KMS-11 (cell line): ENCODE data around the gene LAG3.

Source experiments
- H2AFZ ChIP-seq: fragments of 200-600 bp; sonication (generic); 2 replicates; pipeline ENCODE4 v1.6.1; 2016; ENCODE audit warnings: antibody characterized with exemption, mixed run types, low read depth
- H3K27ac ChIP-seq: fragments of 200-600 bp; sonication (generic); 2 replicates; pipeline ENCODE4 v1.6.1; 2016; ENCODE audit warnings: mild to moderate bottlenecking, mixed run types
- H3K27me3 ChIP-seq: fragments of 200-600 bp; sonication (generic); 2 replicates; pipeline ENCODE4 v1.6.1; 2017; ENCODE audit warnings: mild to moderate bottlenecking, low read depth, mixed run types, moderate library complexity; ENCODE audit not compliant: insufficient read depth
- H3K36me3 ChIP-seq: fragments of 200-600 bp; sonication (generic); 2 replicates; pipeline ENCODE4 v1.6.1; 2017; ENCODE audit warnings: mild to moderate bottlenecking, mixed run types; ENCODE audit not compliant: insufficient read depth
- H3K4me1 ChIP-seq: fragments of 200-600 bp; sonication (generic); 2 replicates; pipeline ENCODE4 v1.6.1; 2016; ENCODE audit warnings: mild to moderate bottlenecking, low read depth, mixed run types; ENCODE audit not compliant: poor library complexity, severe bottlenecking
- H3K4me2 ChIP-seq: fragments of 200-600 bp; sonication (generic); 2 replicates; pipeline ENCODE4 v1.7.0; 2016; ENCODE audit warnings: mild to moderate bottlenecking, mixed run types
- H3K4me3 ChIP-seq: fragments of 200-600 bp; sonication (generic); IDR thresholded peaks from 2 replicates; pipeline ENCODE4 v1.6.1; 2017; ENCODE audit warnings: low read depth, low read length, mixed read lengths; ENCODE audit not compliant: insufficient read depth
- H3K79me2 ChIP-seq: fragments of 200-600 bp; sonication (generic); 2 replicates; pipeline ENCODE4 v1.6.1; 2016; ENCODE audit warnings: low read depth, mixed run types; ENCODE audit not compliant: insufficient read depth
- H3K9ac ChIP-seq: fragments of 200-600 bp; sonication (generic); 2 replicates; pipeline ENCODE4 v1.6.1; 2016; ENCODE audit warnings: mild to moderate bottlenecking, mixed run types
- H4K20me1 ChIP-seq: fragments of 200-600 bp; sonication (generic); 2 replicates; pipeline ENCODE4 v1.6.1; 2016; ENCODE audit warnings: mild to moderate bottlenecking, mixed run types; ENCODE audit not compliant: insufficient read depth
- CTCF ChIP-seq: fragments of 200-600 bp; sonication (generic); conservative IDR thresholded peaks from 2 replicates; pipeline ENCODE4 v1.6.1; 2017; ENCODE audit warnings: low read depth, mild to moderate bottlenecking, antibody characterized with exemption, low read length, moderate library complexity, mixed read lengths

LAG3 gene

GRCh38 chr12:6826125-6826733 is 53.9 kb downstream of the LAG3 start:
- H3K9ac ChIP-seq = no peak overlapping the region
- no peak overlapping the region for H3K4me3 ChIP-seq
- H2AFZ ChIP-seq = no peak overlapping the region
- H3K27ac ChIP-seq = no peak overlapping the region
- no peaks in the 10 kb centered on the region for H4K20me1 ChIP-seq
- H3K4me2 ChIP-seq = no peak overlapping the region
- no peaks in the 10 kb centered on the region for H3K79me2 ChIP-seq
- H3K4me1 ChIP-seq = peaks cover 6% of the 10 kb centered on the region
- TF ChIP-seq CTCF = no peak
- peaks cover 72% of the 10 kb centered on the region for H3K27me3 ChIP-seq
- H3K36me3 ChIP-seq = no peaks in the 10 kb centered on the region

- Histone ChIP-seq H4K20me1 (no peaks in the 10 kb centered on the region), H3K9ac (no peak overlapping the region), H3K4me1 (peaks cover 6% of the 10 kb centered on the region), H3K79me2 (no peaks in the 10 kb centered on the region), H3K36me3 (no peaks in the 10 kb centered on the region), H3K4me2 (no peak overlapping the region), H2AFZ (no peak overlapping the region), H3K27ac (no peak overlapping the region), H3K27me3 (peaks cover 77% of the 10 kb centered on the region), H3K4me3 (no peak overlapping the region)
- TF ChIP-seq CTCF = no peak
Observed at GRCh38 chr12:6826734-6827436, 54.6 kb downstream of the LAG3 start.

- H3K4me3 ChIP-seq = no peak overlapping the region
- H3K4me2 ChIP-seq = no peak overlapping the region
- no peaks in the 10 kb centered on the region for H3K36me3 ChIP-seq
- H4K20me1 ChIP-seq = no peaks in the 10 kb centered on the region
- H2AFZ ChIP-seq = no peak overlapping the region
- no peak for TF ChIP-seq CTCF
- H3K4me1 ChIP-seq = peaks cover 6% of the 10 kb centered on the region
- H3K9ac ChIP-seq = no peak overlapping the region
- no peak overlapping the region for H3K27ac ChIP-seq
- H3K27me3 ChIP-seq = peaks cover 77% of the 10 kb centered on the region
- H3K79me2 ChIP-seq = no peaks in the 10 kb centered on the region
Observed at GRCh38 chr12:6827437-6827911, 55.2 kb downstream of the LAG3 start.
